AG04449 (cell line): Measurements from ENCODE around the gene APOL6.

Source experiments
- CTCF ChIA-PET: fragments of 350-600 bp; formaldehyde crosslinking; extraction: SDS; loops from one replicate; lab custom pipeline; 2021; ENCODE audit warnings: antibody characterized with exemption; lab: Yijun Ruan, JAX
- POLR2A ChIA-PET: fragments of 400-600, 350-600 bp; formaldehyde crosslinking; extraction: SDS; loops from one replicate; lab custom pipeline; 2020; ENCODE audit warnings: antibody characterized with exemption, inconsistent platforms; lab: Yijun Ruan, JAX
- DNase-seq: peaks from one replicate; pipeline ENCODE4 v3.0.0-alpha.2; 2010; ENCODE audit warnings: low read depth, low spot score
- H3K4me3 ChIP-seq: 2 replicates; pipeline ENCODE4 v1.5.1; 2011; ENCODE audit warnings: low read depth, mild to moderate bottlenecking, control low read depth, low read length
- CTCF ChIP-seq: IDR thresholded peaks from one replicate; pipeline ENCODE4 v1.5.1; 2011; ENCODE audit warnings: mild to moderate bottlenecking, moderate library complexity, low read length, control low read depth, inconsistent platforms; ENCODE audit not compliant: insufficient read depth; ENCODE audit errors: missing control alignments

The APOL6 gene

GRCh38 chr22:35631597-35631996, 16.6 kb upstream of the APOL6 start:
- CTCF ChIA-PET = interaction anchor here (0.8 to 4.0 kb wide), 7 partner anchors 9 to 435 kb away, joined by 3 to 19 read pairs (median 3); no protein-coding TSS in a partner anchor
- POLR2A ChIA-PET = no interaction called here
- TF ChIP-seq CTCF = peak; percentile 53
- no peak overlapping the region for H3K4me3 ChIP-seq
- DNase-seq = no peak

- no peak for TF ChIP-seq CTCF
- ChIA-PET CTCF (interaction anchor here (1.5 to 4.0 kb wide), 2 partner anchors 24 to 288 kb away, joined by 3 to 19 read pairs; no protein-coding TSS in a partner anchor), POLR2A (no interaction called here)
- no peak overlapping the region for H3K4me3 ChIP-seq
- DNase-seq = no peak
Measured at GRCh38 chr22:35632935-35633334, 15.3 kb upstream of the APOL6 start.

DNA sequence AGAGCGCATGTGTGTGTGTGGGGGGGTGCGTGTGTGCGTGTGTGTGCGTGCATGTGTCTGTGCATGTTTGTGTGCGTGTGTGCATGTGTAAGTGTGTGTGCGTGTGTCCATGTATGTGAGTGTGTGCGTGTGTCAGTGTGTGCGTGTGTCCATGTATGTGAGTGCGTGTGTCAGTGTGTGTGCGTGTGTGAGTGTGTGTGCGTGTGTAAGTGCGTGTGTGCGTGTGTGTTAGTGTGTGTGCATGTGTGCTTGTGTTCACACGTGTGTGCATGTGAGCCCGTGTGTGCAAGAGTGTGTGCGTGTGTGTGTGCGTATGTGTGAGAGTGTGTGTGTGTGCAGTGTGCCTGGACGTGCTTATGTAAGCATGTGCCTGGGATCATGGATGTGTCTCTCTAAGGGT, 14.7 kb upstream of the APOL6 start:
- no peak for DNase-seq
- CTCF ChIA-PET = interaction anchor here (4.0 kb wide), 1 partner anchor 287 kb away, joined by 19 read pairs; no protein-coding TSS in a partner anchor
- POLR2A ChIA-PET = no interaction called here
- no peak overlapping the region for H3K4me3 ChIP-seq
- no peak for TF ChIP-seq CTCF

GRCh38 chr22:35634015-35634414, 14.2 kb upstream of the APOL6 start:
- DNase-seq = no peak
- CTCF ChIA-PET = no interaction called here
- POLR2A ChIA-PET = no interaction called here
- H3K4me3 ChIP-seq = no peak overlapping the region
- TF ChIP-seq CTCF = no peak

DNA sequence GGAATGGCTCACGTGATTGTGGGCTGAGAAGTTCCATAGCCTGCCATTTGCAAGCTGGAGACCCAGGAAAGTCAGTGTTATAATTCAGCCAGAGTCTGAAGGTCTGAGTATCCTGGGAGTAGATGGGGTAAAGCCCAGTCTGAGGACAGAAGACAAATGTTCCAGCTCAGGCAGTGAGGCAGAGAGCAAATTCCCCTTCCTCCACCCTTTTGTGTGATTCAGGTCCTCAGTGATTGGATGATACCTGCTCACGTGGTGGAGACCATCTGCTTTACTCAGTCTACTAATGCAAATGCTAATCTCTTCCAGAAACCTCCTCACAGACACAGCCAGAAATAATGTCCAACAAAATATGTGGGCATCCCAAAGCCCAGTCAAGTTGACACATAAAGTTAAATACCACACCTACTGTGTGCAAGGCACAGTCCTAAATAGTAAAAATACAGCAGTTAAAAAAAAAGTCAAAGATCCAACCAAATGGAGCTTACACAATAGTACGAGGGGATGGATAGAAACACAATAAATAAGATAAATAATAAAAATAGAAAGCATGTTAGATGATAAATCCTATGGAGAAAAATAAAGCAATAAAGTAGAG, 13.2 kb upstream of the APOL6 start:
- POLR2A ChIA-PET = no interaction called here

More for the DNA sequence above, 13.2 kb upstream of the APOL6 start:
- no peak for DNase-seq
- H3K4me3 ChIP-seq = no peak overlapping the region
- CTCF ChIA-PET = interaction anchor here (1.0 to 1.4 kb wide), 2 partner anchors 431 to 489 kb away, joined by 3 to 4 read pairs; no protein-coding TSS in a partner anchor
- TF ChIP-seq CTCF = no peak
